ENCODE measurements around the gene ANK3.
"Not testable (repeated sequence)": the region's sequence is repeated elsewhere in the genome, so short reads cannot be mapped to it uniquely, and the experiment has no call there.

The ANK3 gene

GRCh38 chr10:60073397-60073780 is 316.3 kb downstream of the ANK3 start:
- no peak for DNase-seq

- DNase-seq: no peak
Measured at GRCh38 chr10:60069311-60069710, 320.4 kb downstream of the ANK3 start.

- DNase-seq: no peak
Measured at GRCh38 chr10:60050366-60050765, 339.3 kb downstream of the ANK3 start.

DNA sequence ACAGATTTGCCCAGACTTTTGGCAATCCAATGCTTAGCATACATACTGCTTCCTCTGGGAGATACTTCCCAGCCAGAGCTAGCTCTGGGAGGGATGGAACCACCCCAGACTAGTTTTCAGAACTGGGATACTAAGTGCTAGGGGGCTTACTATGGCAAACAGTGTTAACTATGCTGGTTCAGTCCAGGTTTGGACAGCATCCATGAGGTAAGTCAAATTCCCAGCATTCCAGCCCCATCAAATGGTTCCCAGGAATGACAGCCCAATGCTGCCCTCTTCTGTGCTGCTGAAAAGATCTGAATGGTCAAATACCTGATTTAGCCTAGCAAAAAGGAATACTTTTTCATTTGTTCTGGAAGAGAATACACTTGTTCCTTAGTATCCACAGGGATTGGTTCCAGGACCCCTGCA is 341.6 kb downstream of the ANK3 start:
- no peak for DNase-seq

- DNase-seq: no peak
Measured at GRCh38 chr10:60045571-60045970, 344.1 kb downstream of the ANK3 start.

DNA sequence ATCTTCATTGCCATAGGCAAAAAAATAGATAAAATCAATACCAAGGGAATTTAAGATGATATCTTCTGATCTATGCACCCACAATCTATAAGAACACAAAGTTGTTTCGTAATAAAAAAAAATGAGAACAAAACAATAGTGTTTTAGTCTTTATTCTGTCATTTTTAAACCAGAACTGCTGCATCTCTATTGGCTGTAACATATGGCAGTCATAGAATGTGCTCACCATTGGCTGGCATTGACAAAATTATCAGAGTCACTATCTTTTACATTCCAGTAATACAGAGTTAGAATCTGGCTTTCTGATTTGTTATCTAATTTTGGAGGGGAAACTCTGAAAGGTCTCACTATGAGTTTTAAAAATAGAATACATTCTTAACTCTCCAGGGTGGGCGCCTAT is 344.7 kb downstream of the ANK3 start:
- DNase-seq: no peak

- DNase-seq: no peak
Measured at GRCh38 chr10:60044242-60044641, 345.4 kb downstream of the ANK3 start.

DNA sequence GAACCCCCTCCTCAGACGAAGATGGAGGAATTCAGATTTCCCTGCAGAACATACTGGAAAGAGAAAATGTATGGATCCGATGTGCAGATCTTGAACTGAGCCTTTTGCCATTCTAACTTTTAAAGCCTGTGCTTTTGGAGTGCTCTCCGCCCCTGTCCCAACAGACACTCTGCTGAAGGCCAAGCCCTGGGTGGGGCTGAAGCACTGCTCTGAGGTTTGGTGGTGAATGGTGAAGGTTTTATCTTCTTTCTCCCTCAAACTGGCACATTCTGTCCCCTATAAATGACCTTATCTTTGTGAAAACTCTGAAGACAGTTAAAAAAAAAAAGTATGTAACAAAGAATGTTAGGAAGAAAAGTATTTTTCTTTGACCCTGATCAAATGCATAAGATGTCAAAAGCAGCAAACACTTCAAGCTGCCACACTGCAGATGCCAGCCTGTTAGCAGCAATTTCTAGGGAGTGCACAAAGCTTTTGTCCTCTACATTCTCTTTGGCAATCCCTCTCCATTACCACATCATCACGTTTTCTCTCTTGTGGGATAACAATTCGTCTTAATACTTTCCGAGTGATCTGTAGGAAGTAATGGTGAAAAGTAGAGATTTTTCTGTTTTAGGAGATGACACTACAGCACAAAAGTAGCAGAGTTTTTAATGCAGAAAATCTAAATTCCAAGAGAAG is 346.0 kb downstream of the ANK3 start:
- no peak for DNase-seq

- no peak for DNase-seq
Measured at GRCh38 chr10:60042914-60043313, 346.8 kb downstream of the ANK3 start.

DNA sequence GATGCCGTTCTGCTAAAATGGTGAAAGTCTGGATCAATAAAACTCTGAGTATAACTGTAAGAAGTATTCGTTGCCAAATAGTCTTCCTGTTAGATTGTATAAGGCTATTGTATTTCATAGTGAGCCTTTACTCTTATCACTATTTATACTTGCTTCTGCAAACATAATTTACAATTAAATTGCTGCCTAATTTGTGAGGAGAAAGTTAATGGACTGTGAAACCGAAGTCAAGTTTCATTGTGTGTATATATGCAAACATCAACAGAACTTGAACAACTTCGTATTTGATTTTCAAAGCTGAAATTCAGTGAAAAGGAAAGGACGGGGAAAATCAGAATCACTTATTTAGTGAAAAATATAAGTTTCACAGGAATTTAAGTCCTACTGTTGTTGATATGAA is 347.4 kb downstream of the ANK3 start:
- DNase-seq: no peak

DNA sequence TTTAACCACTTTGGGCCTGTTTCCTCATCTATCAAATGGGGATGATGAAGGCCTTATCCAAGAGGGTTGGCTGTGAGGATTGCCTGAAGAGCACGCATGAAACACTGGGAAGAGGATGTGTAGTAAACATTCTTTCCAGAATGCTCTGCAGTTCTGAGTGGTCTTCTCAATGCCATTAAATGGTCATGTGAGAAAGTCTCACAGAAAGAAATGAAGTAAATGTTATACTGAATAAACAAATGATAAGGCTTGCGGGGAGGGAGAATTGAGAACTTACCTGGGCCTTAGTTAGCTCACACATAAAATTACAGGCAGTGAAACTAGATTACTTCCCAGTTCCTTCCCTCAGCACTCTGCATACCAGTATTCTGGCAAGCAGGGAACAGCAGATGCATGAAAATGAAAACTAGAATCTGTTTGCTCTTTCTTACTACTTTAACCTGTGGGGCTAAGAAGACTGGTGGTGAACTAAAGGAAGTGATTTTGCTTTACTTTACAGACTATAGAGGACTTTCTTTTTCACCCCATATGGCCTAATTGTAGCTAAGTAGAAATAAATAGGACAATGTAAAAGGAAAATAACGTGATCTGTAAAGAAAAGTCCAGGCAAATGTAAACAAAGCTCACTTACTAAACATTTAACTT is 348.1 kb downstream of the ANK3 start:
- DNase-seq: no peak

- DNase-seq: no peak
Measured at GRCh38 chr10:60040014-60040662, 349.5 kb downstream of the ANK3 start.

- no peak for DNase-seq
Measured at GRCh38 chr10:60035984-60036383, 353.7 kb downstream of the ANK3 start.

- DNase-seq: not testable (repeated sequence)
Measured at GRCh38 chr10:60035375-60035774, 354.3 kb downstream of the ANK3 start.

GRCh38 chr10:60032723-60033122 is 357.0 kb downstream of the ANK3 start:
- DNase-seq: peak; percentile 54 to 56

DNA sequence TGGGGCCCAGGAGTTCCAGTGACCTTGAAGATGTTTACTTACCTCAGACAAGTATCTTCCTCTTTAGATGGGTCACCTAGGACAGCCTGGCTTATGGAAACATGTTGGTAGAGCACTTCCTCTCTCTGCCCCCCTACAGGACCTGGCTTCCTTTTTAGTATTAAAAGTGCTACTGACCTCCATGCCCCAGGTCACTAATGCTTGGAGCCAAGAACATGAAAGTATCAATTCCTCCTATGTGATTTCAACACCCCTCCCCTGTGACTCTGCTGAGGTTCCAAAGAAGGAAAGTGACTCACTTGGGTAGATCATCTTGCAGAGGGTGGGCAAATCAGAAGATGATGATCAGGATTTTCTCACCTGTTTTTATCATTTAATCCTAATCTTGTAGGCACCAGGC is 358.0 kb downstream of the ANK3 start:
- DNase-seq: no peak

DNA sequence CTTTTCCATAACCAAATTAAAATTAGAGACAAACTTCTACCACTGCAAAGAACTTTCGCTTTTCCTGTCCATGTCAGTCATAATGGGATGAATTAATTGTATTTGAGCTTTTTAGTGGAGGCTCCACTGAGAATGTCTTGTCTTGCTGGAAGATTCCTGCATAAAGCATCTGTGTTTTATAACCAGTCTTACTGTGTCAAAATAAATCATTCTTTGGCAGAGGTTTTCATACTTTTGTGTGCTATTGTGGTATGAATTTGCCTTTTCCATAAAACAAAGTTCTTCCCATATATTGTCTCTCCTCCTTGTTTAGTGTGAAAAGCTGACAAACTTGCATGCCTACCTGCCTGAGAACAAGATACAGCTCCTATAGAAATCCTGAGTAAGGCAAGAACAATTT is 358.5 kb downstream of the ANK3 start:
- no peak for DNase-seq

DNA sequence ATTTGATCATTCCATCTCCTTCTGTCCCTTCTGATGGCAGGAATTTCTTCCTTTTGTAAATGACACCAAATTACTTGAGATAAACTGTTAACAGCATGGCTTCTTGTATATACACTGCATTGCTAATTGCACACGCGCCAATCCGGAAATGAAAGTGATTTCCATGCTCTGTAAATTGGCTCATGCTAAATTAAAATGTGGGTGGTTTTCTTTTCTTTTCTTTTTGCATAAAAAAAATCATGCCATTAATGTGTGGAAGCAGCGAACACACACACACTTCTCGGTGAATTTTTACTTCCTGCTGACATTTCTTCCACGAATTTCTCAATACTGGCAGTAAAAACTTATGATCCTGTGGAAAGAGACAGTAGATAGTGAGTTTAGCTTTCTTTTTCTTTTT is 360.2 kb downstream of the ANK3 start:
- no peak for DNase-seq

GRCh38 chr10:60028081-60028480 is 361.6 kb downstream of the ANK3 start:
- DNase-seq: no peak

DNA sequence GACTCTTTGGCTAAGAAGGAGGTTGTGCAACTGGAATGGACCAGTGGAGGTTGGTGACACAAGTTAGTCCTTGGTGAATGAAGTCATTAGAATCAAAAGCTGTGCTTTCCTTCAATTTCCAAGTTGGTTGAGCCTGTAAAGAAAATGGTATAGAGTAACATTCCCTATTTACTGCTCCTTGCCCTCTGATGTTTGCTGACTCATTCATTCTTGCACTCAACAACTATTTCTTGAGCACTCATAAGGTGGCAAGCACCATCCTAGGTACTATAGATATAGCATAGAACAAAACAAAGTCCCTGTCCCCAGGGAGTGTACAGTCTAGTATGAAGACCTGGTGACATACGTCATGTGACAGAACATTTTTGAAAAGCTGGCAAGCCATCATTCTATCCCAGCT is 364.4 kb downstream of the ANK3 start:
- no peak for DNase-seq

DNA sequence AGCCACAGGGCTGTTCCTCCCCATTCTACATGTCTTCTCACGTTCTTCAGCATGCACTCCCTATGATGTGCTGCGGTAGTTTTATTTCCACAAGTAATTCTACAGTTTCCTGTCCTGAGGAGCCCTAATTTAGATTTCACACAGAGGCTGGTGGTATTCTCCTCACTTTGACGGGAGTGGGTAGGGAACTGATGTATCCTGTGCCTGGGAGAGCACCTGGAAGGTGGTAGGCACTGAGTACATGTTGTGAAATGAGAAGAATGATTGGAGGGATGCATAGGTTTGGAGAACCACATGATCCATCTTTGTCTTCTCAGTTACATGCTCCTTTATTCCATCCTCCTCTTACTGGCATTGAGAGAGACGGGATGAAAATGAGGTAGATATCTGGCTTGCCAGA is 365.2 kb downstream of the ANK3 start:
- no peak for DNase-seq

DNA sequence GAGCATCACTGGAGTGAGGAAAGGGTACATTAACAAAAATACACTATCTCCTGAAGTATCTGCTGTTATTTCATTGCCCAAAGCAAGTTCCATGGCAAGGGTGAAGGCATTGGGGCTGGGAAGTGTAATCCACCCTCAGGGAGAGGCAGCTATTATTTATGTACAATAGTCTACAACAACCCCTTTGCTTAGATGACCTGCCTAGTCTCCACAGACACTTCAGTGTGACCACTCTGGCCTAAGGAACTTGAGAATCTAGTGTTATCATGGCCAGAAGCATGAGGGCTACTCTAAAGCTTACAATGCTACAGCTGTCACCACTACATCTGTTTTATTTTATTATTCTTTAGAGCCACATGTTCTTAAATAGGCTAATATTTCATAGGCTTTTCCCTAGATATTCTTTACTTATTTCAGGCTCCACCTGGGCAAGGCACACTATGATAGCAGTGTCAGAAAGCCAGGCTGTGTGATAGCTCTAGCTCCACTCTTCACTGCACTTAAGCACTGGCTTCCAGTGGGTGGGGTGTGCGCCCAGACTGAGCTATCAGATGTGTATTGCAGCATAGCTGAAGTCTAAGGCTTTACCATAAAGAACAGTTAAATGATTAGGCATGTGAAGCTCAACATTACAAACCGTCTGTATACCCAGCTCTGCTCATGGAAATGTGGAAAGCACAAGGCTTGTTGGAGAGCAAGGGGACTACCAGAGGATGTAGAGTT is 366.4 kb downstream of the ANK3 start:
- DNase-seq: no peak

GRCh38 chr10:60021361-60021760 is 368.3 kb downstream of the ANK3 start:
- DNase-seq: no peak

GRCh38 chr10:60016794-60017193 is 372.9 kb downstream of the ANK3 start:
- no peak for DNase-seq
